T-helper 17 cell (primary cell): ENCODE results near the gene S100A16. TPM values are rescaled to one million over a fixed set of nuclear protein-coding genes. Genes with fewer than 3 reads are reported as not detected.
"Not testable (repeated sequence)": the region's sequence is repeated elsewhere in the genome, so short reads cannot be mapped to it uniquely, and the experiment has no call there.

Experiments used
- ATAC-seq: fragments of 150-1000 bp; cut with Tn5 transposase; 2 replicates; pipeline ENCODE4 v1.10.0; 2021; ENCODE audit warnings: mild to moderate bottlenecking, moderate library complexity
- DNase-seq, 3 donors: peaks; one replicate each; pipeline versions ENCODE4 v3.0.0 to v3.0.0-alpha.2; 2020 to 2021
- H3K9me3 ChIP-seq: one replicate; pipeline ENCODE4 v1.7.0; 2013; ENCODE audit warnings: low read length, mild to moderate bottlenecking; ENCODE audit not compliant: control insufficient read depth, poor library complexity, severe bottlenecking
- H3K27ac Mint-ChIP-seq: one replicate; pipeline ENCODE4 v1.8.0; 2022; ENCODE audit warnings: mild to moderate bottlenecking, moderate library complexity, mixed read lengths
- H3K27me3 Mint-ChIP-seq: one replicate; pipeline ENCODE4 v1.8.0; 2022; ENCODE audit warnings: mixed read lengths
- H3K36me3 Mint-ChIP-seq: one replicate; pipeline ENCODE4 v1.8.0; 2022; ENCODE audit warnings: low read depth, mixed read lengths
- H3K4me1 Mint-ChIP-seq: one replicate; pipeline ENCODE4 v1.8.0; 2022; ENCODE audit warnings: mild to moderate bottlenecking, mixed read lengths
- H3K4me3 Mint-ChIP-seq: one replicate; pipeline ENCODE4 v1.8.0; 2022; ENCODE audit warnings: mild to moderate bottlenecking, moderate library complexity, mixed read lengths
- total RNA-seq, 4 donors: library from RNA in 2 of 4; stranded (reverse) in 2 of 4; gene quantifications; one replicate each; pipeline ENCODE4 v1.2.3 and lab custom pipeline; 2022 to 2026

S100A16 gene
- total RNA-seq, 2 donors from 2014 or later = not detected

DNA sequence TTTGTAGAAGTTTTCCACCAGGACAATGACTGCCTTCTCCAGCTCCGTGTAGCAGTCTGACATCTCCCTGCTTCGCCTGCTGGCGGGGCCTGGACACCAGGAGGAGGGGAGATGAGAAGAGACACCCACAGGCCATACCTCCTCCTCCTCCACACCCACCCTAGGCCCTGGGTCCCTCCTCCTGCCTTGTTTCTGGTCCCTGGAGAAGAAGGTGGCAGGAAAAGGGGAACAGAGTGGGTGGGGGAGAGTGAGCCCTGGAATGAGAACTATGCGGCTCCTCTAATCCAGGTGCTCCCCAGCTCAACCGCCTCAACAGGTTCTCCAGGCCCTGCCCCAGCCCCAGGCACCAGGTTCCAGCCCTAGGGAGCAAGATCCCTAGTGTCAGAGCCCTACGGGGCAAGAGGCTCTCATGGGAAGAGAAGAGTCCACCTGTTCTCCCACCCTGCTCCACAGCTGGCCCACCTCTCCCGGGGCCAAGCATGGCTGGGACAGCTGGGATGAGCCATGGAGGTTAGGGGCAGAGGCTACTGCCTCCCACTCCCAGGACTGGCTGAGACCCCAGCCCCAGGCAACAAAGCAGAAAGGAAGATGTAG is 4.8 kb downstream of the S100A16 start:
- Mint-ChIP-seq H3K4me1 (peaks cover 5% of the 10 kb centered on the region), H3K36me3 (no peaks in the 10 kb centered on the region), H3K27me3 (peaks cover 14% of the 10 kb centered on the region), H3K27ac (peak overlapping the region; percentile 24), H3K4me3 (no peak overlapping the region)
- no peaks in the 10 kb centered on the region for H3K9me3 ChIP-seq
- DNase-seq (no peak), ATAC-seq (no peak)

DNA sequence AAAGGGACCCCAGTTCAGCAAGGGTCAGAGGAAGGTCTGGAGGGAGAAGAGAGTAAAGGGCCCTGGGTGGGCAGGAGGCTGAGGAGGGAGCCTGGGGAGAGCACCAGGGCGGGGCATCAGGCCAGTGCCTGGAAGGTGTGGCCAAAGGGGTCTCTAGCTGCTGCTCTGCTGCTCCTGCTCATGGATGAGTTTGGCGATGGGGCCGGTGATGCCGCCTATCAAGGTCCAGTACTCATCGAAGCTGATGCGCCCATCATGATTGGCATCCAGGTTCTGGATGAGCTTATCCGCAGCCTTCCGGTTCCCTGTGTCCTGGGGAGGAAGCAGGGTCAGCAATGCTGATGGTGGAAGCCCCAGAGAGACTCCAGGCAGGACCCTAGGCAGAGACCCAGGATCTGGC is 5.6 kb downstream of the S100A16 start:
- no peak overlapping the region for H3K4me3 Mint-ChIP-seq

DNA sequence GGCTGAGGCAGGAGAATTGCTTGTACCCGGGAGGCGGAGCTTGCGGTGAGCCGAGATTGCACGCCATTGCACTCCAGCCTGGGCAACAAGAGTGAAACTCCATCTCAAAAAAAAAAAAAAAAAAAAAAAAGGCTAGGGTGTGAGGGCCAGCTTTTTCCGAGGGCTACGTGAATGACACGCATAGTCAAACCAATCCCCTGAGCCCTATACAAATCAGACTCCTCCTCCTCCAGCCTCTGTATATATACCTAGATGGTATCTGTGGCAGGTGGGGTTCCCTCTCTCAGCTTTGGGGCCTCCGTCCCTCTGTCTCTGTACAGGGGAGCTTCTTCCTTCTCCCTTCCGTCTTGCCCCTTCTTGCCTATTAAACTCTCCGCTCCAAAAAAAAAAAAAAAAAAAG is 6.7 kb downstream of the S100A16 start:
- H3K9me3 ChIP-seq = no peaks in the 10 kb centered on the region
- DNase-seq (no peak), ATAC-seq (no peak)
- Mint-ChIP-seq H3K27me3 (peaks cover under 1% of the 10 kb centered on the region), H3K27ac (no peak overlapping the region), H3K4me3 (no peak overlapping the region), H3K36me3 (no peaks in the 10 kb centered on the region), H3K4me1 (peaks cover 4% of the 10 kb centered on the region)

More for the DNA sequence above, 5.6 kb downstream of the S100A16 start:
- Mint-ChIP-seq H3K36me3 (no peaks in the 10 kb centered on the region), H3K27me3 (peaks cover 13% of the 10 kb centered on the region), H3K27ac (no peak overlapping the region), H3K4me1 (peaks cover 8% of the 10 kb centered on the region)
- no peak for ATAC-seq
- no peaks in the 10 kb centered on the region for H3K9me3 ChIP-seq
- no peak for DNase-seq

DNA sequence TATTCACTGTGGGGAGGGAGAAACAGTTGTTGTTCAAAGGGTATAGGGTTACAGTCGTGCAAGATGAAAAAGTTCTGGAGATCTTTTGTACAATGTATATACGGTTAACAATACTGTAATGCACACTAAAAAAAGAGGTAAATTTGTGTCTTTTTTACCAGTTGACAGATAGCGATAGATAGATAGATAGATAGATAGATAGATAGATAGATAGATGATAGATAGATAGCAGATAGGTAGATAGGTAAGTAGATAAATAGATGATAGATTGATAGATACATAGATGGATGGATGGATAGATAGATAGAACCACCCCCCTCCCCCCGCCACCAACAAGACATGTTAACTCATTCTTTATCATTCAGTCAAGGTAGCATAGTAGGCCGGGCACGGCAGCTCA is 10.2 kb downstream of the S100A16 start:
- H3K9me3 ChIP-seq = no peaks in the 10 kb centered on the region
- Mint-ChIP-seq H3K27me3 (no peaks in the 10 kb centered on the region), H3K36me3 (no peaks in the 10 kb centered on the region), H3K27ac (no peak overlapping the region), H3K4me3 (no peak overlapping the region), H3K4me1 (peaks cover 12% of the 10 kb centered on the region)
- ATAC-seq (no peak), DNase-seq (no peak)

DNA sequence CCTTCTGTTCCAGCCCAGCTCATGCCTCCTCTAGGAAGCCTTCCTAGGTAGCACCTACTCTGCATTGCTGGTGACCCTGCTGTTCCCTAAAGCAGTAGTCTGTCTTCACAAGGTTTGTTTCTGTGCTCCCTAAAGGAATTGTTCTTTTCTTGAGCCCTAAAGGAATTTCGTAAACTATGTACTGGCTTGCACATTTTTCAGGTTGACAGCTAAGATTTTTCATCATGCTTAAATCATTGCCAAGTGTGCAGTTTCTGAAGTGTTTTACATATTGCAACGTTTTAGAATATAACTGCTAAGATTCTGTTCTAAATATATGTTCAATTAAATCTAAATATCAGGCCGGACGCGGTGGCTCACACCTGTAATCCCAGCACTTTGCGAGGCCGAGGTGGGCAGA is 13.1 kb downstream of the S100A16 start:
- peak overlapping the region; percentile 2 for H3K27ac Mint-ChIP-seq
- H3K36me3 Mint-ChIP-seq = peaks cover 2% of the 10 kb centered on the region
- H3K4me3 Mint-ChIP-seq = no peak overlapping the region
- ATAC-seq (no peak), DNase-seq (no peak)
- H3K27me3 Mint-ChIP-seq = no peaks in the 10 kb centered on the region
- H3K9me3 ChIP-seq = no peaks in the 10 kb centered on the region
- peaks cover 27% of the 10 kb centered on the region for H3K4me1 Mint-ChIP-seq

DNA sequence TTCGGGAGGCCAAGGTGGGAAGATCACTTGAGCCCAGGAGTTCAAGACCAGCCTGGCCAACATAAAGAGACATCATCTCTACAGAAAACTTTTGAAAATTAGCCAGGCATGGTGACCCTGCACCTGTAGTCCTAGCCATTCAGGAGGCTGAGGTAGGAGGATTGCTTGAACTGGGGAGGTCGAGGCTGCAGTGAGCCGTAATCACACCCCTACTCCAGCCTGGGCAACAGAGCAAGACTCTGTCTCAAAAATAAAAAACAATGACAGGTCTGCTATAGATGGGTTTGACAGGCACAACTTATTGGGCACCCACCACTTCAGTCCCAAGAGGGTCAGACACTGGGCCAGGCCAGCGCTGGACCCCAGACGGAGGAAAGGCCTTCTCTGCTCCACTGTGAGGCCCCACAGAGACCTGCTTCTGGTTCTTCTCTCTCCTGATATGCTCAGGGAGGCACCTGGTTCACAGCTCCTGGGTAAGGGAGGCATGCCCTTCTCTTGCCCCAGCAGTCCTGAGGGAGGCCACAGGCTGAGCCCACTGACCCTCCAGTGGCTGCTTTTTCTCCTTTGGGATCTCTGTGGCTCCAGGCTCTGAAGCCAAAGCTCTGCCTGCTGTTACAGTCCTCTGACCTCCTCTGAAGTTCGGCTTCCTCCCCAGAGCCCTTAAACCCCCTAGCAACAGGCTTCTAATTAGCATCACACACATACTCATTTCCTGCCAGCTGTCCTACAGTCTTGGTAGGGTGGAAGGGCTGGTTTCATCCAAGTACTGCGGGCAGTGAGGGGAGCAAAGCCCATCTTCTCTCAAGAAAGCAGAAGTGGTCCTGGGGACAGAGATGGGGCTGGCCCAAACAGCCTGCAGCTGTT is 14.4 kb downstream of the S100A16 start:
- Mint-ChIP-seq H3K27ac (peak overlapping the region; percentile 81), H3K4me3 (no peak overlapping the region)

DNA sequence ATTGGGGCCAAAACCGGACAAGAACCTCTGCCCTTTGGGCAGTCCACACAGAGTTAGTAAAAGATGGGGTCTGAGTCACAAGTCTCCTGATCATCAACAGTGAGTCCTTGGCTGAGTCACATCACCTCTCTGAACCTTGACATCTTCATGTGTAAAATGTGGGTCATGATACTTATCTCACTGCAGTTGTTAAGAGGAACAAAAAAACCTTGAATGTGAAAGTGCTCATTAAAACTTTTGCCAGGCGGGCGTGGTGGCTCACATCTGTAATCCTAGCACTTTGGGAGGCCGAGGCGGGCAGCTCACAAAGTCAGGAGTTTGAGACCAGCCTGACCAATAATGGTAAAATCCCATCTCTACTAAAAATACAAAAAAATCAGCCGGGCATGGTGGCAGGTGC is 15.7 kb downstream of the S100A16 start:
- peak overlapping the region; percentile 5 for H3K4me3 Mint-ChIP-seq
- peak overlapping the region; percentile 81 for H3K27ac Mint-ChIP-seq
- peaks cover 2% of the 10 kb centered on the region for H3K36me3 Mint-ChIP-seq
- no peaks in the 10 kb centered on the region for H3K27me3 Mint-ChIP-seq
- DNase-seq (no peak), ATAC-seq (peak; percentile 59)
- no peaks in the 10 kb centered on the region for H3K9me3 ChIP-seq
- peaks cover 24% of the 10 kb centered on the region for H3K4me1 Mint-ChIP-seq

More for the DNA sequence above, 14.4 kb downstream of the S100A16 start:
- DNase-seq = no peak
- Mint-ChIP-seq H3K36me3 (peaks cover 2% of the 10 kb centered on the region), H3K4me1 (peaks cover 27% of the 10 kb centered on the region), H3K27me3 (no peaks in the 10 kb centered on the region)
- ATAC-seq = peak; percentile 89
- H3K9me3 ChIP-seq = no peaks in the 10 kb centered on the region

DNA sequence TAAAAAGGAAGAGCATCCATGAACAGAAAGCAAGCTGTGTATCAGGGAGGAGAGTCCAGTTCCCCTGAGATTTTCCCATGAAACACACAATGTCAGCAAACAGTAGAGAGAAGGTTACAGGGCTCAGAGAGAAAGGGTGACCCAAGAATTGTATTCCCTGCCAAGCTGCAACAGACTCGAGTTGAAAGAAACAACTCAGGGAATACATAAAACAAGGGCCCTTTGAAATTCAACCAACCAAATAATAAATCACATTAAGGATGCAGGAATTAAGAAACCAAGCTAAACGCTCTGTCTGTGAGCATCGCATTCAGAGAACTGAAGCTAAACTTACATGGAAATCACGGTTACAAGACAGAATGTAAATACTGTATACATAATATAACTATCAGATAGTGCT is 20.2 kb downstream of the S100A16 start:
- no peak overlapping the region for H3K27ac Mint-ChIP-seq
- H3K4me3 Mint-ChIP-seq = no peak overlapping the region
- ATAC-seq = no peak

DNA sequence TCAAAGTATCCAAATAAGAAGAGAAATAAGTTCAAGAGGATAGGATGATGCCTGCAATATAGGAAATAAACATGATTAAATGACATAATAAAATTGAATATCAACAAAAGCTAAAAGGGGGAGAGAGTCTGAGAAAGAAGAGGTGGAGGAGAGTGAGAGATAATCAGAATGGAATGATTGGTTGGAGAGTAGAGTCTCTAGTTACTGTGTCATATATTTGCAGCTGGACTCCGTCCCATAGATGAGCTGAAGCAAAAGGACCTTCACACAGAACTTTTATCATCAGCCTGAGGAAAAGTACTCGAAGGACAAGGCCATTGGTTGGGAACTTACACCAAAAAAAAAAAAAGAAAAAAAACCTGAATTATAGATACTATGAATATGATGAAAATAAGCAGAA is 24.5 kb downstream of the S100A16 start:
- no peak overlapping the region for H3K4me3 Mint-ChIP-seq

More for the DNA sequence above, 20.2 kb downstream of the S100A16 start:
- no peak for DNase-seq
- Mint-ChIP-seq H3K27me3 (no peaks in the 10 kb centered on the region), H3K4me1 (peaks cover 16% of the 10 kb centered on the region), H3K36me3 (peaks cover 2% of the 10 kb centered on the region)
- H3K9me3 ChIP-seq = no peaks in the 10 kb centered on the region

DNA sequence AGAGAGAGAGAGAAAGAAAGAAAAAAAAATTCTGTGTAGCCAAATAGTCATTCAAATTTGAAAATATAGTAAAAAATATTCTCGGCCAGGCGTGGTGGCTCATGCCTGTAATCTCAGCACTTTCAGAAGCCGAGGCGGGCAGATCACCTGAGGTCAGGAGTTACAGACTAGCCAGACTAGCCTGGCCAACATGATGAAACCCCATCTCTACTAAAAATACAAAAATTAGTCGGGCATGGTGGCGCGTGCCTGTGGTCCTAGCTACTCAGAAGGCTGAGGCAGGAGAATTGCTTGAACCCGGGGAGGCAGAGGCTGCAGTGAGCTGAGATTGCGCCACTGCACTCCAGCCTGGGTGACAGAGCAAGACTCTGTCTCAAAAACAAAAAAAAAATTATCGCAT is 24.9 kb downstream of the S100A16 start:
- H3K9me3 ChIP-seq, H3K36me3 Mint-ChIP-seq, DNase-seq, H3K4me3 Mint-ChIP-seq, H3K27ac Mint-ChIP-seq, ATAC-seq, H3K27me3 Mint-ChIP-seq, H3K4me1 Mint-ChIP-seq: not testable (repeated sequence)

More for the DNA sequence above, 24.5 kb downstream of the S100A16 start:
- peaks cover 6% of the 10 kb centered on the region for H3K27me3 Mint-ChIP-seq
- no peaks in the 10 kb centered on the region for H3K36me3 Mint-ChIP-seq
- no peaks in the 10 kb centered on the region for H3K9me3 ChIP-seq
- ATAC-seq (no peak), DNase-seq (no peak)
- no peaks in the 10 kb centered on the region for H3K4me1 Mint-ChIP-seq
- H3K27ac Mint-ChIP-seq = no peak overlapping the region

DNA sequence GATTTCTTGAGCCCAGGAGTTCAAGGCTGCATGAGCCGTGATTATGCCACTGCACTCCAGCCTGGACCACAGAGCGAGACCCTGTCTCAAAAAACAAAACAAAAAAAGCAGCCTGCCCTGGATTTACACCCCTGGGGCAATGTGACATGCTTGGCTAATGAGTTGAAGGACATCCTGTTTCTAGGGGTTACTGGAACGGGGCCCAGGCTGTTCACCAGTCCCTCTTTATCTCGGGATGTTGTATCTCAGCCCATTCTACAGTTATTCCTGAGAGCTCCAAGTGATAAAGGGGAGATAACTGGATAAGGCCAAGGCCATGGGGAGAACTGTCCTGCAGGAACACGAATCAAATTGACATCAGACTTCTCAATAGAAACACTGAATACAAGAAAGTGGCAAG is 25.6 kb downstream of the S100A16 start:
- H3K9me3 ChIP-seq = no peaks in the 10 kb centered on the region
- no peak overlapping the region for H3K4me3 Mint-ChIP-seq
- no peaks in the 10 kb centered on the region for H3K4me1 Mint-ChIP-seq
- DNase-seq = no peak
- no peak for ATAC-seq
- H3K27ac Mint-ChIP-seq = no peak overlapping the region
- peaks cover 6% of the 10 kb centered on the region for H3K27me3 Mint-ChIP-seq
- no peaks in the 10 kb centered on the region for H3K36me3 Mint-ChIP-seq

DNA sequence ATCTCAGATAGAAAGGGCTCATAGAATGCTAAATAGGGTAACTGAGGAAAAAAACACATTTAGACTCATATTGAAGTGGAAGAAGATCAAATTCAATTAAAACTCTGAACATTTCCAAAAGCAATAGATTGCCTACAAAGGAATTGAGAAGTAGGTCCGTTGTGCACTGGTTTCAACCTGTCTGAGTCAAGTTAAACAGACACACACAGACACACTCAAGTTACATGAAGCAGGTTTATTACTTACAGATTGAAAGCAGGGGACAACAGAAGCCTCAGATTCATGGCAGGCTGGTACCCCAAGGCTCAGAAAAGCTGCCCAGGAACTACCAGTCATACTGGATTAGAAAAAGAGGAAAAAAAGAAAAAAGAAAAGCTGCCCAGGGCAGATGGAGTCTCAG is 26.6 kb downstream of the S100A16 start:
- Mint-ChIP-seq H3K27ac (peak overlapping the region; percentile 32), H3K4me3 (no peak overlapping the region), H3K36me3 (no peaks in the 10 kb centered on the region), H3K27me3 (peaks cover 6% of the 10 kb centered on the region), H3K4me1 (no peaks in the 10 kb centered on the region)
- DNase-seq (no peak), ATAC-seq (no peak)
- H3K9me3 ChIP-seq = no peaks in the 10 kb centered on the region

DNA sequence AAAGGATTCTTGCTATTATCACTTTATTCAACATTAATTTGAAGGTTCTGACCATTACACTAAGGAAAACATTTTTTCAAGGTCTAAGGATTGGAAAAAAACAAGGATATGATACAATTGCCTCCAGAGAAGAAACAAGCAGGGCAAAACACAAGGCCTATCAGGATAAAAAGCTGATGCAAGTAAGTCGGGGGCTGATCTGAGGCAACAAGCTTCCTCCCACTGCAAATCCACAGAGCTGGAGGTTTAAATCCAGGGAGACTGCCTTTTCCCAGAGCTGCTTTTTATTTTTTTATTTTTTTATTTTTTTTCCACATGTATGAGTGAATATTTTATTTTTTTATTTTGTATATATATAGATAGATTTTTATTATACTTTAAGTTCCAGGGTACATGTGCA is 27.9 kb downstream of the S100A16 start:
- Mint-ChIP-seq H3K27me3 (peaks cover 6% of the 10 kb centered on the region), H3K4me3 (no peak overlapping the region)
- no peak for ATAC-seq

DNA sequence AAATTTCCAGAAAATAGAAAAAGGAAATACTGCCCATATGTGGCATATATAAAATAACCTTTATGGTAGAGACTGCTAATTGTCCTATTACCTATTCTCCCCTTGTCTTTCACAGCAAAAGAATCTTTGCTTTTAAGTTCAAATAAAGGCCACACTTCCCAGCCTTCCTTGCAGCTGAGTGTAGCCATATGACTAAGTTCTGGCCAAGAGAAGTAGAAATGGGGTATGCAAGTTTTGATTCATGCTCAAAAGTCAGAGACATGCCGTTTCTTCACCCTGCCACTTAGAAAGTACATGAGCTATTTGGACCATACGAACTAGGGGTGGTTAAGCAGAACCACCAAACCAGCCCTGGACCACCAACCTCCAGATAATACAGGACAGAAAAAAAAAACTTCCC is 29.0 kb downstream of the S100A16 start:
- H3K27ac Mint-ChIP-seq = no peak overlapping the region
- DNase-seq = no peak

More for the DNA sequence above, 27.9 kb downstream of the S100A16 start:
- Mint-ChIP-seq H3K27ac (no peak overlapping the region), H3K4me1 (no peaks in the 10 kb centered on the region), H3K36me3 (no peaks in the 10 kb centered on the region)
- DNase-seq = no peak
- no peaks in the 10 kb centered on the region for H3K9me3 ChIP-seq

More for the DNA sequence above, 29.0 kb downstream of the S100A16 start:
- Mint-ChIP-seq H3K4me1 (no peaks in the 10 kb centered on the region), H3K27me3 (peaks cover 12% of the 10 kb centered on the region), H3K36me3 (no peaks in the 10 kb centered on the region), H3K4me3 (no peak overlapping the region)
- no peaks in the 10 kb centered on the region for H3K9me3 ChIP-seq
- no peak for ATAC-seq
